ENCODE data around the gene SATL1. TPM values are rescaled to one million over a fixed set of nuclear protein-coding genes. Genes with fewer than 3 reads are reported as not detected.
"Not testable (repeated sequence)": the region's sequence is repeated elsewhere in the genome, so short reads cannot be mapped to it uniquely, and the experiment has no call there.

SATL1 gene
- 0.17 TPM for polyA plus RNA-seq (2013, experiment 1 of 2; ENCODE audit: insufficient read length)
- polyA plus RNA-seq (2013, experiment 2 of 2; ENCODE audit: insufficient read length) = 0.12 TPM

GRCh38 chrX:85243761-85244449, at the start of gene SATL1, which contains the start of gene ZNF711:
SATL1 (minus strand) TSS chrX:85243779; CDS start chrX:85108968, 134,811 bp downstream.
ZNF711 (plus strand) TSS chrX:85243991; CDS start chrX:85247573, 3,582 bp downstream.
- peak; percentile 78 for DNase-seq

GRCh38 chrX:85288992-85289723, 45.6 kb upstream of the SATL1 start:
- no peak for DNase-seq

- not testable (repeated sequence) for DNase-seq
Observed at GRCh38 chrX:85285286-85285685, 41.7 kb upstream of the SATL1 start.

- peak; percentile 18 for DNase-seq
Observed at GRCh38 chrX:85244450-85245211, 1.1 kb upstream of the SATL1 start.

- peak; percentile 6 for DNase-seq
Observed at GRCh38 chrX:85243155-85243554, 424 bp downstream of the SATL1 start.

- no peak for DNase-seq
Observed at GRCh38 chrX:85223359-85223758, 20.2 kb downstream of the SATL1 start.

GRCh38 chrX:85221361-85221760, 22.2 kb downstream of the SATL1 start:
- no peak for DNase-seq

- DNase-seq = no peak
Observed at GRCh38 chrX:85215946-85216345, 27.6 kb downstream of the SATL1 start.

- DNase-seq = no peak
Observed at GRCh38 chrX:85213792-85214530, 29.6 kb downstream of the SATL1 start.

GRCh38 chrX:85203461-85203970, 40.1 kb downstream of the SATL1 start:
- no peak for DNase-seq

GRCh38 chrX:85196319-85196718, 47.3 kb downstream of the SATL1 start:
- no peak for DNase-seq

GRCh38 chrX:85159644-85160043, 83.9 kb downstream of the SATL1 start:
- DNase-seq = no peak

GRCh38 chrX:85140964-85141363, 102.6 kb downstream of the SATL1 start:
- no peak for DNase-seq

GRCh38 chrX:85139422-85139821, 104.2 kb downstream of the SATL1 start:
- DNase-seq = no peak

- DNase-seq = no peak
Observed at GRCh38 chrX:85136409-85136808, 107.2 kb downstream of the SATL1 start.

GRCh38 chrX:85115252-85115651, 128.3 kb downstream of the SATL1 start:
- no peak for DNase-seq

- DNase-seq = no peak
Observed at GRCh38 chrX:85114776-85115175, 128.8 kb downstream of the SATL1 start.

- no peak for DNase-seq
Observed at GRCh38 chrX:85114171-85114570, 129.4 kb downstream of the SATL1 start.

GRCh38 chrX:85113746-85114145, 129.8 kb downstream of the SATL1 start:
- DNase-seq = no peak

- no peak for DNase-seq
Observed at GRCh38 chrX:85112293-85112692, 131.3 kb downstream of the SATL1 start.

- no peak for DNase-seq
Observed at GRCh38 chrX:85111347-85111746, 132.2 kb downstream of the SATL1 start.

GRCh38 chrX:85109235-85109634, 134.3 kb downstream of the SATL1 start:
- DNase-seq = no peak

All from fibroblast of skin of abdomen (primary cell).